DND-41 (cell line): ENCODE measurements around the gene FSTL1.

Experiments
- CTCF ChIP-seq: IDR thresholded peaks from 2 replicates; pipeline ENCODE4 v1.5.1; 2012; ENCODE audit warnings: borderline replicate concordance, low read length, moderate library complexity, mild to moderate bottlenecking; ENCODE audit not compliant: poor library complexity, severe bottlenecking; ENCODE audit errors: extremely low read depth
- EZH2 ChIP-seq: IDR thresholded peaks from 3 replicates; pipeline ENCODE4 v1.6.1; 2012; ENCODE audit warnings: borderline replicate concordance, low read depth, mild to moderate bottlenecking, moderate library complexity, low read length, inconsistent platforms; ENCODE audit not compliant: severe bottlenecking

GRCh38 chr3:120475722-120476377, 25.1 kb upstream of the FSTL1 start:
- no peak for TF ChIP-seq CTCF
- no peak for TF ChIP-seq EZH2
